GM12872 (cell line): ENCODE data around the gene FMN1.

Experiments
- TF ChIP-seq, protein P1 (sequence below): IDR thresholded peaks from 3 replicates; pipeline ENCODE4 v1.5.1; 2011; ENCODE audit warnings: low read depth, mild to moderate bottlenecking, low read length, moderate library complexity; ENCODE audit not compliant: insufficient read depth

FMN1 gene

DNA sequence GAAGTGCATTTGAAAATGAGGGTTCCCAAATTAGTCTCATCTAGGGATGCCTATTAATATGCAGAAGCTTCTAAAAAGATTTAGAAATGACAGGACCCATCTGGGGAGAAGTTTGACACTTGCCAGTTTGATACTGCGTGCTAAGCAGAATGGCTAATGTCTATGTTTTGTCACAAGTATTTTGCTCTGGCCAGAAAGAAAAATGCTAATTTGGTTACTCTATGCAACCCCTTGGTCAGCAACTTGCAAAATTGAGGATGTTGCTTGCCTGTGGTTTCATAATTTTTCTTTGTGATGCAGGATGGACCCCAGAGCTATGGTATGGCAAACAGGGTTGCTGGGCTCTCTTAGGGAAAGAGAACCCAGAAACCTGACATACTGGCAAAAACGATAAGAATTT is 148.2 kb downstream of the FMN1 start:
- TF ChIP-seq, protein P1, sequence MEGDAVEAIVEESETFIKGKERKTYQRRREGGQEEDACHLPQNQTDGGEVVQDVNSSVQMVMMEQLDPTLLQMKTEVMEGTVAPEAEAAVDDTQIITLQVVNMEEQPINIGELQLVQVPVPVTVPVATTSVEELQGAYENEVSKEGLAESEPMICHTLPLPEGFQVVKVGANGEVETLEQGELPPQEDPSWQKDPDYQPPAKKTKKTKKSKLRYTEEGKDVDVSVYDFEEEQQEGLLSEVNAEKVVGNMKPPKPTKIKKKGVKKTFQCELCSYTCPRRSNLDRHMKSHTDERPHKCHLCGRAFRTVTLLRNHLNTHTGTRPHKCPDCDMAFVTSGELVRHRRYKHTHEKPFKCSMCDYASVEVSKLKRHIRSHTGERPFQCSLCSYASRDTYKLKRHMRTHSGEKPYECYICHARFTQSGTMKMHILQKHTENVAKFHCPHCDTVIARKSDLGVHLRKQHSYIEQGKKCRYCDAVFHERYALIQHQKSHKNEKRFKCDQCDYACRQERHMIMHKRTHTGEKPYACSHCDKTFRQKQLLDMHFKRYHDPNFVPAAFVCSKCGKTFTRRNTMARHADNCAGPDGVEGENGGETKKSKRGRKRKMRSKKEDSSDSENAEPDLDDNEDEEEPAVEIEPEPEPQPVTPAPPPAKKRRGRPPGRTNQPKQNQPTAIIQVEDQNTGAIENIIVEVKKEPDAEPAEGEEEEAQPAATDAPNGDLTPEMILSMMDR: no peak

GRCh38 chr15:33045066-33045810 is 149.3 kb downstream of the FMN1 start:
- TF ChIP-seq, protein P1: no peak

DNA sequence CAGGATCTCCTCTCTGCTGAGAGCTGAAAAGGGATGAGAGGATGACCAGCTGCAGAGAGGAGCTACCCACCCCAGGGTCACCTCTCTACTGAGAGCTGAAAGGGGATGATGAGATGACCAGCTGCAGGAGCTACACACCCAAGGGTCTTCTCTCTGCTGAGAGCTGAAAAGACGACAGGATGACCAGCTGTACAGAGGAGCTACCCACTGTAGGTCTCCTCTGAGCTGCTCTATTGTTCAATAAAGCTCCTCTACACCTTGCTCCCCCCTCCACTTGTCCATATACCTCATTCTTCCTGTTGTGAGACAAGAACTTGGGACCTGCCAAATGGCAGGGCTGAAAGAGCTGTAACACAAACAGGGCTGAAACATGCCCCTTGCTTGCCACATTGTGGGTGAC is 149.9 kb downstream of the FMN1 start:
- TF ChIP-seq, protein P1: no peak

- TF ChIP-seq, protein P1: no peak
These were observed 150.9 kb downstream of the FMN1 start for GRCh38 chr15:33043636-33044035.

DNA sequence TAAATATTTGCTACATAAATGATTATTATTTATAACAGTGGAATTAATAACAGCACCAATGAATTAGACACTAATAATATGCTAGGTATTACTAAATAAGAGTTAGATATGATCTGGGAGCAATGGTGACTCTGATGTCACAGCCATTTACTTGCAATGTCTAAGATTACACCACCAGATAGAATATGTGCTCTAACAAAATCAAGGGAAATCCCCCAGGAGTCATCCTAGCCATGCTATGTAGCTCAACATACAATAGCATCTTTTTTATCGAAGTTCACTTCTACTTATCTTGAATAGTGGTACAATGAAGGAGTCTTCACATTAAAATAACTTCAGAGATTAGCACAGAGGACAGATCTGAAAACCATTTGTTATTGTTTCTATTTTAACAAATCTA is 154.0 kb downstream of the FMN1 start:
- TF ChIP-seq, protein P1: no peak

DNA sequence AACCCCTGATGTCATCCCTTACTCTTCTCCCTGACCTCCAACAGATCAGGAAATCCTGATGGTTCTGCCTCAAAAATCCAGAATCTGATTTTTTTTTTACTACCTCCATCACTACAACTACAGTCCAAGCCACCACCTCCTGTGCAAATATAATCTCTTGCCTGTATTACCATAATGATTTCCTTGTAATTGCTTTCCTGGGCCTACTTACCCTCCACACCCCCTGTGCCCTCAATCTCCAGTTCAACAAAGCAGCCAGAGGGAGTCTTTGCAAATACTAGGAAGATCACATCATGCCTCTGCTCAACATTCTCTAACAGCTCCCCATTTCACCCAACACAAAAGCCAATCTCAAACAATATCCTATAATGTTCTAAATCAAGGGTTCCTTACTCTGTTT is 159.9 kb downstream of the FMN1 start:
- TF ChIP-seq, protein P1: no peak

DNA sequence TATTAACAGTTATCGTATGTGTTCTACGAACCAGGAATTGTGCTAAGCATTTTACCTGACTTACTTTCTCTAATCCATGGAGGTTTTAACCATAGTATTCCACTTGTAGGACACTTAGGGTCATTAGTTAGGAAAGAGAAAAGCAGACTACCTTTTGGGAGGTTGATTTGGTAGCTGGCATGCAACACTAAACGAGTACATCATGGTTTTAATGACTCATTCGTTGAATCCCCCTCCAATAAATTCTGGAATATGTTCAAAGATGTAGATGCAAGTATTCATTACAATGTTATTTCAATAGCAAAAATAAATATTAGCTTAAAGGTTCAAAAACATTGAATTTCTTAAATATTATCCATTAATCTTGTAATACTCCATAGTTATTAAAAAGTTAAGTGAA is 162.5 kb downstream of the FMN1 start:
- TF ChIP-seq, protein P1: no peak

DNA sequence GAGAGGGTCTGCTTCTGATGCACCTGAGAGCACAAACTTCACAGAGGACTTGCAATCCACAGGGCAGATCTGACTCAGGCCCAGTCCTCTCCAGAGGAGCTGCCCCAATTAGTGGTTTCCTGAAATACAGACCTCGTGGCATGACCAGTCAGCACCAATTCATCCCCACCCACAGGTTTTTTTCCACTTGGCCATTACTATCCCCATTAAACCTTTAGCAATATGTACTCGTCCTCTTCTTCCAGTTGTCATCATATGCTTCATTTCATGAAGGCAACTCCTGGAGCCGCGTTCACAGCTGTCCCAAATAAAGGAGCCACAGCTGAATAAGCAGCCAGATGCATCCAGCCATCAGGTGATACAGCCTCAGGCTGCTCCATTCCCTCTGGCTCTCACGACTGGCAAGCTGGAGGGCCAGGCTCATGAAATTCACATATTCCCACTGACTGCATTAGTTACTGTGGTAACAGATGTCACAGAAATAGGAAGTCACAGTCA is 163.1 kb downstream of the FMN1 start:
- TF ChIP-seq, protein P1: no peak
